GM21360 (cell line): ENCODE results near the gene PSMD7.
A peak's percentile ranks its signal among the peaks of the same experiment; 100 is the strongest.
"Not testable (repeated sequence)": the region's sequence is repeated elsewhere in the genome, so short reads cannot be mapped to it uniquely, and the experiment has no call there.

Source experiments
- ATAC-seq: cut with Tn5 transposase; IDR thresholded peaks from one replicate; pipeline ENCODE4 v1.9.1; 2021; ENCODE audit warnings: mild to moderate bottlenecking, moderate library complexity; ENCODE audit not compliant: unreplicated experiment

Gene PSMD7

DNA sequence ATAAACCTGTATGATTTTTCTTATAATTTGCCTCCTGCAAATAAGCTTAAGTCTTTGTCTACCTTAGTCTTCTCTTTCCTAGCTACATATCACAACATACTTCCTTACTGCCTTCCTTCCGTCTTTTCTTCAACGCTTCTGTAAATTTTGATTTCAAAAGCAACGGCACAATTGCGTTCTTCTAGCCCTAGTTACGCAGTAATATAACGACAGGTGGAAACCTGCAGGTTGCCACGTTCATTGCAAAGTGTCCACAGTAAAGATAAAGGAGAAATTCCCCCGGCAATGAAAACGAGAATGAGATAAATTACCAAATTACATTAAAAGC lies 546 bp upstream of the PSMD7 start:
- peak; percentile 13 for ATAC-seq

DNA sequence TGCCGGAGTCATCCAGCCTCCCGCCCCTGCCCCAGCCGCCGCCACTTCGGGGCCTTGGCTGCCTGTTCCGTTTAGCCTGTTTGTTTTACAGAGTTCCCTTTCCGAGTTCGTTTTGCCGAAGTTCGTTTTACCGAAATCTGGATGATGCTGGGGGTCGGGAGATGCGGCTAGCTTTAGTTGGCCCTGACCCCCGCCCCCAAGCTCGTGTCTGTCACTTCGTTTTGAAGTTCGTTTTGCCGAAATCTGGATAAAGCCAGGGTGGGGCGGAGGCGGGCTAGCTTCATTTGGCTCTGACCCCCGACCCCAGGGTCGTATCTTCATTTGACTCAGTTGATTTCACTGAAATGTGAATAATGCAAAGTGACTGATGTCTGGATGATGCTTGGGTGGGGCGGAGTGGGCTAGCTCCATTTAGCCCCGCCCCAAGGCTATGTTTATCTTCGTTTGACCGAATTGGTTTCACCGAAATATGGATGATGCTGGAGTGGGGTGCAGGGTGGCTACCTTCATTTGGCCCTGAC lies 591 bp downstream of the PSMD7 start:
- peak; percentile 36 for ATAC-seq

DNA sequence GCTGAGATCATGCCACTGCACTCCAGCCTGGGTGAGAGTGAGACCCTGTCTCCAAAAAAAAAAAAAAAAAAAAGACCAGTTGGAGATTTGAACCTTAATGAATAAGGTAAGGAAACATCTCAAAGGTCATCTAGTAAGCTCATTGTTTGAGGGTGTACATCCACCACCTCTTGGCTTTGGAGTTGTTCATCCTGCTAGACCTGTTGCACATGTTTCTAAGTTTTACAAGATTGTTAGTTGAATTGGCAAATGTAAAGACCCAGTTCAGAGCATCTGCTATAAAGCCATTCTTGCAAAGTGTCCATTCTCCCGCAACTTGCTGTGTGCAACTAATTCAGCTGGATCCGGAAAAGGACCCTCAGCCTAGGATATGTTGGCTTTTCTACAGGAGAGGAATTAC lies 1.5 kb downstream of the PSMD7 start:
- no peak for ATAC-seq

DNA sequence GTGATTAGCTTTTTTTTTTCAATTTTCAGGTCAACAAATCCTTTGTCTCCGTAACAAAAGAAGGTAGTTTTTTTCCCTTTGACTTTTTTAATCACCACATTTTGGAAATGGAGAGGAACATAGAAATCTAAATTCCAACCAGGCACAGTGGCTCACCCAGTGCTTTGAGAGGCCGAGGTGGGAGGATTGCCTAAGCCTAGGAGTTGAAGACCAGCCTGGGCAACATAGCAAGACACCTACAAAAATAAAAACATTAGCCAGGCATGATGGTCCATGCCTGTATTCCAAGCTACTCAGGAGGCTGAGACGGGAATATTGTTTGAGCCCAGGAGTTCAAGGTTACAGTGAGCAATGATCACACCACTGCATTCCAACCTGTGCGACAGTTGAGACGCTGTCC lies 5.7 kb downstream of the PSMD7 start:
- no peak for ATAC-seq

DNA sequence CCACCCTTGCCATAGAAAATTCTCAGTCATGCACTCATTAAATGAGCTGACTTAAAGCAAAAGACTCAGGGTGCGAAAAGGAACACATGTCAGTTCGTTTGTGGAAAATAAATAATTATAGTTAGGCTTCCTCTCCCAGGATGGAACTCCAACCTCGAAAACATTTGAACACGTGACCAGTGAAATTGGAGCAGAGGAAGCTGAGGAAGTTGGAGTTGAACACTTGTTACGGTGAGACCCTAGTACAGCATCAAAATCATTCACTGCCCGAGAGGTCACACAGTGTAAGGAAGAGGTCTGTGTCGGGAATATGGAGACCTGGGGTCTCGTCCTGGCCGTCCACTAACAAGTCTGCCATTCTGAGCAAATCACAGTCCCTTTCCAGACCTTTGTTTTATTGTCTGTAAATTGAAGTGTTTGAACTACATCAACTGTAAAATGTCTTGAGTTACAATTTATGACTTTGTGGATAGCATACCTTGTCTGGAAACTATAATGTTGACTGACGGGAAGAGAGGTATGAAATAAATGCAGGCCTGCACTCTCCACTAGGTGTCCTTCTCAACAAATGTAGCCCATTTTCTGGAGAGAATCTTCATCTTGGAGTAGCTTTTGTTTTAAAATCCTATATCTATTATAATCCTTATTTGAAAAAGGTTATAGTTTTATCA lies 7.7 kb downstream of the PSMD7 start:
- no peak for ATAC-seq

DNA sequence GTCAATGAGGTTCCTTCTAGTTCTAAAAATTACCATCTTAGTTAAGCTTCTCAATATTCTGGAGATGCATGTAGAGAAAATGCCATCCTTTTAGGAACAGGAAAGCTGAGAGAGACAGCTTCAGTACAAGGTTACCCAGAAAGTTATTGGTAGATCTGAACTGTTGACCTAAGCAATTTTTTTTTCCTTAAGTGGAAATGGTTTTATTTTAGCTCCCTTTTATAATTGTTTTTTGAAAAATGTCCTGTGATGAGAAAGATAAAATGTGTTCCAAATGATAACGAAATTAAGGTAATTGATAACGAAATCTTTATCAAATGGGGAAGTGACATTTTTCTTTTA lies 8.2 kb downstream of the PSMD7 start:
- no peak for ATAC-seq

DNA sequence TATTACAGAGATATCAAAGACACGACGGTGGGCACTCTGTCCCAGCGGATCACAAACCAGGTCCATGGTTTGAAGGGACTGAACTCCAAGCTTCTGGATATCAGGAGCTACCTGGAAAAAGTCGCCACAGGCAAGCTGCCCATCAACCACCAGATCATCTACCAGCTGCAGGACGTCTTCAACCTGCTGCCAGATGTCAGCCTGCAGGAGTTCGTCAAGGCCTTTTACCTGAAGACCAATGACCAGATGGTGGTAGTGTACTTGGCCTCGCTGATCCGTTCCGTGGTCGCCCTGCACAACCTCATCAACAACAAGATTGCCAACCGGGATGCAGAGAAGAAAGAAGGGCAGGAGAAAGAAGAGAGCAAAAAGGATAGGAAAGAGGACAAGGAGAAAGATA lies 8.7 kb downstream of the PSMD7 start:
- no peak for ATAC-seq

DNA sequence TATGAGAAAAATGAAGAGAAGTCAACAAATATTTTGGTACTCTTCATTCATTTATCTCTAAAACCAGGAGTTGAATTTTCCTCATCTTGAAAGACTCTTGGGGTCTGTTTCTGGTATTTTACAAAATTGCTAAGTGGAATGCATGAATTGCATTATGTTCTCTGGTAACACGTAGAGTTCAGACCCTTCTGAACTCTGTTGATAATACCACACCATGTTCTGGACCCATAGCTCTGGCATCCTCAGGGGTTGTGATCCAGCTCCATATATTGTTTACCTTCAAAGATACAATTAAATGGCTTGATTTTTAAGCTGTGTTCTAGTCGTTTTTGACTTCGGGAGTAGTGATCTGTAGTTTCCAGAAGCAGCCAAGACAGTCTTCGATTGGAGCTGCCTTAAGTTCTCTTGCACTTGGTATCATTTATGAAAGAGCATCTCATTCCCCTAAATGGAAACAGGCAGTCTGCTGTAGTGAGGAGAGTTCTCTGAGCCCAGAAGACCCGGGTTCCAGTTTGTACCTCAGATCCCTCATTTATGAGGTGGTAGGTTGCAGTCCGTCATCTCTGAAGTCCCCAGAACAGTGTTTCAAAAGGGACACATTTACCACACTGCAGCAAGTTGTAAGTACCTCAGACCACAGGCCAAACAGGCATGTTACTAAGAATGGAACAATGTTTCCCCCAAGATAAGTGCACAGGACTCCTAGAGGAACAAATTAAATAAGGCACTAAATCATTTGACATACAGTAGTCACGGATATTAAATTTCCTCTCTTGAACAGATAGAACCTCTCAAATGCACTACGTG lies 9.6 kb downstream of the PSMD7 start:
- ATAC-seq, result no peak

DNA sequence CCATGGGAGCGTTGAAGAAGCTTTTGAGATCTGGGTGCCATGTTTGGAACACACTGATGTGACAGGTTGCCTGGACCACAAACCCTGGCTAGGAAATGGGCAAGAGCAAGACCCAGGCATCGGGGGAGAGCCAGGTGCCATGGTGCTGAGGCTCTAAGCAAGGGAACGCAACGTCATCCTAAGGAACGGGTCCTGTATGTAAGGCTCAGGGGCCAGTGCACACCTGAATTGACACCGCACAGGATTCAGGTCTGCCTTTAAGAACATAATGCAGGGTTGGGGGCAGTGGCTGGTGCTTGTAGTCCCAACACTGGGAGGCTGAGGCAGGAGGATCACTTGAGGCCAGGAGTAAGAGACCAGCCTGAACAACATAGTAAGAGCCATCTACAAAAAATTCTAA lies 10.8 kb downstream of the PSMD7 start:
- no peak for ATAC-seq

DNA sequence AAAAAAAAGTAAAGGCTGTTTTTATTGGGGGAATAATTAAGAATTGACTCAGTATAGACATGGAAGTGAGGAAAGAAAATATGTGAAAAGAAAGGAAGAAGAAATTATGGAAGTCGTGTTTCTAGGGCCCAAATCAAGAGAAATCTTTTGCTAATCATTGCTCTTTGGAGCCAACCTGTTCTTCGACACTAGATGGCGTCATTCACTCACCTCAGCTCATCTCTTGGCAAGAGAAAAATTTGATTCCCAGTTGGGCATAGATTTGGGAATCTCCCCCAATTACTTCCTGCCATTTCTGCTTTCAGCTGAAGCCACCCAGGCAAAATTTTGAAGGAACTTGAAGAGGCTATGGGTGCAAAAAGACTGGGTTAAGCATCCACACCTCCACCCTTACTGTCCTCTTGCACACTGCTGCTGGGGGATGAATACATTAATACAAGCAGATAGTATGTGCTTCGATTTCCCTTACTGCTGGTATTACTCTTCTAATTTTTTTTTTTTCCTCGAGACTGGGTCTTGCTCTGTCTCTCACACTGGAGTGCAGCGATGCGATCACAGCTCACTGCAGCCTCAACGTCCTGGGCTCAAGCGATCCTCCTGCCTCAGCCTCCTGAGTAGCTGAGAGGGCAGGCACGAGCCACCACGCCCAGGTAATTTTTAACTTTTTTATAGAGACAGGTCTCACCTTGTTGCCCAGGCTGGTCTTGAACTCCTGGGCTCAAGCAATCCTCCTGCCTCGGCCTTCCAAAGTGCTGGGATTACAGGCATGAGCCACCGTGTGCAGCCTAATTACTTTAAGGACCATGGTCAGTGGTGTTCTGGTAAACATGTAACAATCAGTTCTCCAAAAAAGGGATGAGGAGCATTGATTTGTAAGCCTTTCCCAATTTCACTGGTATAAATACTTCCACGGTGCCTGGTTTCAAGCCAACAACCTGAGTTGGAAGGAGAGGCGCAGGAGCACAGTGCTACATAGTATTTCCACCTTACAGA lies 13.5 kb downstream of the PSMD7 start:
- no peak for ATAC-seq

DNA sequence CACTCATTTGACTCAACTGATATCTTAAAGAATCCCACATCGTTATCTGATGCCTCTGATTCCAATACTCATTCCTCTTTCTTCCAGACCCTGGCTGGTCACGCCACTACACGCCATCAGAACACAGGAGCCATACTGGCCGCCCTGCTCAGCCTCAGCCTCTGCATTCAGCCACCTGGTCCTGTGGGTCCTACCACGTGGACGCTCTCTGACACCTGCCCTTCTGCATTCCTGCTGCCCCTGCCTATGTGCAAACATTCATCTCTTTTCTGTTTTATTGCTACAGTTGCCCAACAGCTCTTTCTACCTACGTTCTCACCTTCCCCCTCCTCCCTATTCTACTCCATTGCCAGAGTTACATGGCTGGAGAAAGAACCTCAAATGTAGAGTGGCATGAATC lies 18.4 kb downstream of the PSMD7 start:
- no peak for ATAC-seq

DNA sequence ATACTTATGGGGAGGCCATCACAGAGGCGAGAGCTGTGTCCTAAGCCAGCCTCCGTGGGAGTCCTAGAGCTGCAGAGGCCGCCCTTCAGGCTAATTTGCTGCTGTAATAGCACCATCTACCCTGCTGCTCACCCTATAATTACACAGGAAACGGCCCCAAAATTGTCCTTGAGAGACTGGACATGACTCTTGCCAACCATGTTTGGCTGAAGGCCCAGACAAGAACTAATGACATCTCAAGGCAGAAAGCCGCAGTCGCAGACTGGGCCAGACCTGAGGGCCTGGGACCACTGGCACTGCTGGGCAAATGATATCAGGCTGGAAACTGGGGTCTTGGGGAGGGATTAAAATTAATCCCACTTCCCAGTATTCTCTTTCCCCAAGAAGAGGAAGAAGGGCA lies 24.1 kb downstream of the PSMD7 start:
- no peak for ATAC-seq

DNA sequence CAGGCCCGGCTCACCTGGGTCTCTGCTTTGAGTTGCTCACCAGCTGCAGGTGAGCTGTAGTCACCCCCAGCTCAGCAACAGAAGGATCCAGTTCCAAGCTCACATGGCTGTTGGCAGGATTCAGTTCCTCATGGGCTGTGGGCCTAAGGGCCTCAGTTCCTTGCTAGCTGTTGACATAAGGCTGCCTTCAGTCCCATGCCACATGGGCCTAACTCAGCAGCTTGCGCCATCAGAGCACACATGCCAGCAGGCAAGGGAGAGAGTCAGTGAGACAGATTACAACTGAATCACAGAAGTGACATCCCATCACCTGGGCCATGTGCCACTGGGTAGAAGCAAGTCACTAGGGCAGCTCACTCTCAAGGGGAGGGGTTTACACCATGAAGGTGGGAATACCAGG lies 24.7 kb downstream of the PSMD7 start:
- ATAC-seq, result no peak

DNA sequence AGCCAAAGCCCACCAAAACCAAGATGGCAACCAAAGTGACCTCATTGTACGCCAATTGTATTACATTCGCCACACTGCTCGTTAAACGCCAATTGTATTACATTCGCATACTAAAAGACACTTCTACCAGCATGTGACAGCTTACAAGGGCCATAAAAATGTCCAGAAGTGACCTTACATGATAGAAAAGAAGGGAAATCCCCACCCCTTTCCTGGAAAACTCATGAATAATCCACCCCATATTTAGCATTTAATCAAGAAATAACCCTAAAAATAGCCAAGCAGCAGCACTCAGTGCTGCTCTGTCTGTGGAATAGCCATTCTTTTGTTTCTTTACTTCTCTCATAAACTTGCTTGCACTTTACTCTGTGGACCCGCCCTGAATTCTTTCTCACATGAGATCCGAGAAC lies 25.7 kb downstream of the PSMD7 start:
- no peak for ATAC-seq

DNA sequence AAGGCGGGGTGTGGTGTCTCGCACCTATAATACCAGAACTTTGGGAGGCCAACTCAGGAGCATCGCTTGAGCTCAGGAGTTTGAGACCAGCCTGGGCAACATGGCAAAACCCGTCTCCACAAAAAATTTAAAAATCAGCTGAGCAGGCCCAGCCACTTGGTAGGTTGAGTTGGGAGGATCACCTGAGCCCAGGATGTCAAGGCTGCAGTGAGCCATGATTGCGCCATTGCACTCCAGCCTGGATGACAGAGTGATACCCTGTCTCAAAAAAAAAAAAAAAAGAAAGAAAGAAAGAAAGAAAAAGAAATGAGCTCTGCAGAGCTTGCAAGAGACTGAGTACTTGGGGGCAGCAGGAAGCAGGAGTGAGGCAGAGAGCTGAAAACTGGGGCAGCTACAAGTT lies 28.2 kb downstream of the PSMD7 start:
- ATAC-seq, result not testable (repeated sequence)

DNA sequence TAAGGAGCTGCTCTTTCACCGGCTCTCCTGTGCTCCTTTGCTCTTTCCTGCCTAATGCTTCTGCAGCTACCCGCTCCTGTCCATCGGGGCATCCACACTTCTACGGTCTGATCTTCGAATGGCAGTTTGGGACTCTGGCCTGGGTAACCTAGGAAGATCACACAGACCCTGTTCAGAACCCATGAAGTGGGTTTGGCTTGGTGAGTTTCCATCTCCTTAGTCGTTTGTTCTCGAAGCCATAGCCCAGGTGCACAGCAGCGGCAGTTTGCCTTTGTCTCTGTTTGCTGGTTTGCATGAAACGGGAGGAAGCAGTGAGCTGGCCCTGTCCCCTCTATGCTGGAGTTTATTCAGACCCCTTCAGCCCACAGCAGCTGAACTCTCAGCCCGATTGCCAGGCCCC lies 29.0 kb downstream of the PSMD7 start:
- no peak for ATAC-seq

DNA sequence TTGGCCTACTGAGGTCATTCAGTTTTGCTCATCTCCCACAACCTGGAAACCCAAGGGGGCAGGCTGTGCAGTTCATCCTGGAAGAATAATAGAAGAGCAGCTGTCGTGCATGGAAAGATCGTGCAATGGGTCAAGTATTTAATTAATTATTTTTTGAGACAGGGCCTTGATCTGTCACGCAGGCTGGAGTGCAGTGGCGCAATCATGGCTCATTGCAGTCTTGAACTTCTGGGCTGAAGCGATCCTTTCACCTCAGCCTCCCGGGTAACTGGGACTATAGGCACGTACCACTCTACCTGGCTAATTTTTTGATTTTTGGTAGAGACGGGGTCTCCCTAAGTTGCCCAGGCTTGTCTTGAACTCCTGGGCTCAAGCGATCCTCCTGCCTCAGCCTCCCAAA lies 31.7 kb downstream of the PSMD7 start:
- ATAC-seq, result not testable (repeated sequence)

DNA sequence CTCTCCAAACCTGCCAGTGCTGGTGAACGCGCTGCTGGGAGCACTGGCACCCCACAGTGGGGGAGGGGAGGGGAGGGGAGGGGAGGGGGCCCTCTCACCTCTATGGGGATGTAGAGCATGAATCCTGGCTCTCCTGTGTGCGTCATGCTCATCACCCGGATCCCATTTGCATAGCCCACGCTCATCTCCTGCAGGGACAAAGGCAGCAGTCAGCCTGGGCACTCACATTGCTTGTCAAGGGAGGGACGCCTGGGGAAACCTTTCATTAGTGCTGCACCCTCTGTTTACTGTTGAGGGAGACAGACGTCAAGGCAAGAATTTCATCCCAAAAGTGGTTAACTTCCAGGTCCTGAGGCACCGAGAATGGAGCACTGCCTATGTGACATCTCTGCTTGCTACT lies 35.9 kb downstream of the PSMD7 start:
- not testable (repeated sequence) for ATAC-seq

DNA sequence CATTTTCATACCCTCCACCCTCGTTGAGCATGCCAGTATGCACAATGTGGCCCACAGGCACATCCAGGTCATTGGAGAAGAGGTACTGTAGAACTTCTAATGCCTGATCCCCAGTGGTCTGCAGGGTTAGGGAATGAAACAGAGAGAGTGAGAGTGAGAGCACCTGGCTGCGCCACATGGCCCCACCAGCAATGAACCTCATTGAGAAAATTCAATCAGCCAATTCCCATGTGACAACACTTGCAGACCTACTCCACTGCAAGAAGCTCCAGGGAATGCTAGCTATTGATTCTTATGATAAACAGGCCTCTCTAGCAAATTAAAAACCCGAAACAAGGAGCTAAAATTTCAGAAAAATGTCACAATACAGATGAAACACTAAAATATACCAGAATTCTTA lies 40.9 kb downstream of the PSMD7 start:
- not testable (repeated sequence) for ATAC-seq

DNA sequence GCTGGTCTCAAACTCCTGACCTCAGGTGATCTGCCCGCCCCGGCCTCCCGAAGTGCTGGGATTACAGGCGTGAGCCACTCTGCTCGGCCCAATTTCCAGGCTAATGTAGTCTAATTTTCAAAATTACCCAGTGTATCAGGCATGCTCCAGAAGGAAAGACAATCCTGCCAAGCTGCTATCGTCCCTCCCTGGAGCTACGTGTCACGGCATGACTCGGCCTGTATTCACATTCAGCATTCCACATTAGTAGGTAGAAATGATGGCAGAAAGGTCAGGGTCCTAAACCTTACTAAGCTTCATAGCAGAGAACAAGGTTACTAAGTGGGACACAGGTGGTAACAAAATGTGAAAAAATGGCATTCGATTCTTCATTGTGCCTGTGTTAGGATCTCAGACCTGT lies 42.6 kb downstream of the PSMD7 start:
- ATAC-seq, result not testable (repeated sequence)

DNA sequence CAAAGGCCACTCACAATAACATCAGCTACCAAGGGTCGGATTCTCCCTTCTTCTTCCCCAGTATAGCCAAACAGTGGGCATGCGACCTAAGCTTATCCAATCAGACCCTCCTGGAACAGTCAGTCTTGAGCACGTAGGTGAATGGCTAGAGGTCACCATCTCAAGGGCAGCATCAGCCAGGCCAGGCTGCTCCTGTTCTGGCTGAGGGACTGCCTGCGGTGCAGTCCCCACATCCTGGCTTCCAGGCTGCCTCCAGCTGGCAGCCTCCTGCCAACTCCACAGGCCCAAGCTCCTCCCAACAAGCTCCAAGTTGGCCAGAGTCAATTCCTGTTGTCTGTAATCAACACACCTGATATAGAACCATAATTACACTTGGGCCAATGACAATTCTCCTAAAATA lies 56.4 kb downstream of the PSMD7 start:
- ATAC-seq, result not testable (repeated sequence)
